ENCODE results near the gene TMCO6. TPM values are rescaled to one million over a fixed set of nuclear protein-coding genes. Genes with fewer than 3 reads are reported as not detected.
"Not testable (repeated sequence)": the region's sequence is repeated elsewhere in the genome, so short reads cannot be mapped to it uniquely, and the experiment has no call there.

TMCO6 gene
- total RNA-seq, 1 donor from 2014 or later, result 5.7 TPM

GRCh38 chr5:140628711-140629110 is 10.5 kb upstream of the TMCO6 start:
- no peak for FAIRE-seq
- DNase-seq (ENCODE audit: low spot score in 2 of 2), result no peak

DNA sequence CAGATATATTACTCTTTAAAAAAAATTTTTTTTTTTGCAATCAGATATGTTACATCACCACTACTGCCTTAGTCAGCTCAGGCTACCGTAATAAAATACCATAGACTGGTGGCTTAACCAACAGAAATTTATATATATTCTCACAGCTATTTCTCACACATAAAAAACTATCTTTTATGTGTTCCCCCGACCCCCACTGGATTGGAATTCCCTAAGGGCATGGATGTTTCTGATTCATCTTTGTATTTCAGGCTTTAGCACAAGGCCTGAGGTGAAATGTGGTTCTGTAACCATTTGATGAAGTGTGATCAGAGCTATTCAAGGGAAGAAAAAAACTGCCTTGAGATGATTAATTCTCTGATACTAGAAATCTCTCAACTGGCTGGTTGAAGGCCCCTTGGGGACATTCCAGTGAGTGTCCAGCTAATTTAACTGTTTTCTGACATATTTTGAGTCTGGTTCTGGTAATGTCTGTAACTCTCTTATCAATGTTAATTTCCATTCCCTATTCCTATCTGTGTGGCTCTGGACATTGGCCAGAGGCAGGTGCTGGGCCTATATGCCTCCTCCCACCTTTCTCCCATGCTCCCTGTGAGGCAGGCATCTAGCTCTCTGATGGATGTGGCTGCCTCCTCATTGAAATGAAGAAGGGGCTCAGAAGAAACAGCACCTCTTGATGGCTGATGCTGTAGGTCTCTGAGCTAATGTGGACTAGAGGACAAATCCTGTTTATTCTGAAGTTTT is 8.8 kb upstream of the TMCO6 start:
- FAIRE-seq, result no peak
- DNase-seq (ENCODE audit: low spot score in 2 of 2), result no peak

GRCh38 chr5:140631036-140631417 is 8.2 kb upstream of the TMCO6 start:
- FAIRE-seq (no peak), DNase-seq (ENCODE audit: low spot score in 2 of 2) (no peak)

GRCh38 chr5:140631831-140632365 is 7.4 kb upstream of the TMCO6 start:
- FAIRE-seq (no peak), DNase-seq (ENCODE audit: low spot score in 2 of 2) (no peak)

DNA sequence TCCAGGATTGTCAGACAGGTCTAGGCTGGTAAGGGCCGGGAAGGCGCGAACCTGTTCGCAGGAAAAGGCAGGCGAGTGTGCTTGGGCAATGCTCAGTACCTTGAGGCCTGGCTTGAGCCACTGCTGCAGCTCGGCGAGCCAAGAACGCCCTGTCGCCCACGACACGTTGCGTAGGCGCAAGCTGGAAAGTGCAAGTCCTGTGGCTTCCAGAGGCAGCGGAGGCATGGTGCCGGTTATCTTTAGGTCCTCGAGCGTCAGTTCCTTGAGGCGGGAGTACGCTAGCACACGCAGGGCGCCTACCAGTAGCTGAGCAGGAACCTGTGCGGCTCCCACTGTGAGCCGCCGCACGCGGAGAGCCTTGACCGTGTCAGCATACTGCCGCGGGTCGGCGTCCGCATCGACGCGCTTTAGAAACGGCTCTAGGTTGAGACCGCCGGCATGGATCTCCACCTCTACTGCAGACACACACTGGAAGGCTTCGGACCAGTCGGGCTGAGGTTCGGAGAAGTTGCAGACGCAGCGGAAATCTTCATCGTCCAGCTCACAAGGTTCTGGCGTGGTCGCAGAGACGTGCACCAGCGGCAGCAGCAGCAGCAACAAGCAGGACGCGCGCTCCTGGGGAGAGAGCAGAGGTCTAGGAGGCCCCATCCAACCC is 6.8 kb upstream of the TMCO6 start:
- FAIRE-seq (no peak), DNase-seq (ENCODE audit: low spot score in 2 of 2) (peak in 1 of 2 donors; percentile 43)

DNA sequence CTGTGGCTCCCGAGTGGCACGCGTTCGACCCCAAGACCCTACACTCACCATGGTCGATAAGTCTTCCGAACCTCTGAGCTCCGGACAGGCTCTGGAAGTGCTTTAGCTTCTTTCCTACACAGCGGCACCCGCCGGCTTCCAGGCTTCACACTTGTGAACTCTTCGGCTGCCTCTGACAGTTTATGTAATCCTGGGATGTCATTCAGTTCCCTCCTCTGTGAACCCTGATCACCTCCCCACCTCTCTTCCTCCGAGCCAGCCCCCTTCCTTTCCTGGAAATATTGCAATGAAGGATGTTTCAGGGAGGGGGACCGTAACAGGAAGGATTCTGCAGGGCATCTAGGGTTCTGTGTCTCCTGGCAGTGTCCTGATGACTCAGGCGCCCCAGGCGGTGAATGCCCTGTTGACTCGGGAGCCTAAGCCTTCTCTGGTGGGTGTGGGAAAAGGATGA is 6.2 kb upstream of the TMCO6 start, which contains the start of gene CD14:
Gene CD14 (minus strand): TSS at position 155 of the 451 bp plus-strand sequence. CDS start 104 bp downstream, at position 51.
- no peak for FAIRE-seq
- peak in 1 of 2 donors; percentile 33 for DNase-seq (ENCODE audit: low spot score in 2 of 2)

DNA sequence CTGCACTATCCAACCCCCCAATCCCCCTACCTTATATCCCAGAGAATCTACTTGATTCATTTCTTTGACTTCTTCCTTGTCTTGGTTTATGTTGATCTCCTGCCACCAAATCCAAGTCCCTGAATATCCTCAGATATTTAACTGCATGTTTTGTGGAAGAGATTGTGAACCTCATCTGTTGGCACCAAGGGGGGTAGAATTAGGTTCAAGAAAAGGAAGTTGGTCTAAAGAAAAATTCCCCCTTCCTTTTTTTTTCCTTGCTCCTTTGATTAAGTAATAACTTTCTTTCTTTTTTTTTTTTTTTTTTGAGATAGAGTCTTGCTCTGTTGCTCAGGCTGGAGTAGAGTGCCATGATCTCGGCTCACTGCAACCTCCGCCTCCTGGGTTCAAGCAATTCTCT is 5.8 kb upstream of the TMCO6 start:
- FAIRE-seq (no peak), DNase-seq (ENCODE audit: low spot score in 2 of 2) (no peak)

DNA sequence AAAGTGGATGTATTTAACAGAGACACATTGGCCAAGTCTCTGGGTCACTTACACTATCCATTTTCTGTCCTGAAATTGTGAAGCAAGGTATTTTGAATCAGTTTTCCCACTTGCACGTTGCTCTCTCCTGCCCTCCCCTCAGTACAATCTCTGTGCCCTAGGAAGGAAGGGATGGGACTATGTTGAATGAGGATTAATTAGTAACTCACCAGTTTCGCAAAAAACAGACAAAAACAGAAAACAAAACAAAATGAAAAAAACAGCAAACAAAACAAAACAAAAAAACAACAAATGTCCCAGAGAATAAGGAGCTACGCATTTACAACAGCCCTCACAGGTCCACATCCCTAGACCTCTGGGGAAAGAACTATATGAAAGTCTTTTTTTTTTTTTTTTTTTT is 5.1 kb upstream of the TMCO6 start:
- DNase-seq (ENCODE audit: low spot score in 2 of 2), result no peak
- no peak for FAIRE-seq

- DNase-seq (ENCODE audit: low spot score in 2 of 2) (no peak), FAIRE-seq (no peak)
These were observed 3.7 kb upstream of the TMCO6 start for GRCh38 chr5:140635291-140636257.

DNA sequence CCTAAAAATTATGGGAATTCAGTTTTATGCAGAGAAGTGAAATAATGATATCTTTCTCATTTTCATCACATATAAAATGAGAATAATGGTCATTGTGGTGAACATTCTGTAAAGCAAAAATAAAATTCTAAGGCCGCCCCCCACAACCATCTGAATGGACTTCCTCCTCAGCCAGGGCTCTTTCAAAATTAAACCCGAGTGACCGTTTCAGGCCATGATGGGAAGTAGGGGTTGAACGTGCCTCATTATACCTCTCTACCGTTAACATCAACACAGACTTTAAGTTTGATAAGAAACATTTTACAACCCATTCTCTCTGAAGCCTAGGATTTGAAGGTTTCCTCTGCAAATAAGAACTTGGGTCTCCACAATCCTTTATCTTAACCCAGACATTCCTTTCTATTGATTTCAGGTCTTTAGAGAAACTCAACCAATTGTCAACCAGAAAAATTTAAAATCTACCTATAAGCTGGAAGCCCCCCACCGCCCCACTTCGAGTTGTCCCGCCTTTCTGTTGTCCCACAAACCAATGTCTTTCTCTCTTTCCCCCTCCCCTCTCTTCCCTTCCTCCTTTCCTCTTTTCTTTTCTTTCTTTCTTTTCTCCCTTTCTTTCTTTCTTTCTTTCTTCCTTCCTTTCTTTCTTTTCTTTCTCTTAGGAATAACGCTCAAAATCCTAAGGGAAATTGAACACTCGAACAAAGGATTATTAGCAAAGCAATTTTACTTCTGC is 1.7 kb upstream of the TMCO6 start:
- FAIRE-seq, result no peak
- DNase-seq (ENCODE audit: low spot score in 2 of 2), result no peak

DNA sequence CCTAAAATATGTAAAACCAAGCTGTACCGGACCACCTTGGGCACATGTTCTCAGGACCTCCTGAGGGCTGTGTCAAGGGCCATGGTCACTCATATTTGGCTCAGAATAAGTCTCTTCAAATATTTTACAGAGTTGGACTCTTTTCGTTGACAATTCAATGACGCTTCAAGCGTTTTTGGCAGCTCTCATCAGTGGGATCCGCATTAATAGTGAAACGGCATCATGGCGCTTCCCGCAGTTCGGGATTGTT is 428 bp upstream of the TMCO6 start:
- not testable (repeated sequence) for DNase-seq (ENCODE audit: low spot score in 2 of 2); FAIRE-seq

- no peak for DNase-seq (ENCODE audit: low spot score in 2 of 2)
- no peak for FAIRE-seq
These were observed 2.5 kb downstream of the TMCO6 start for GRCh38 chr5:140641716-140642115.

DNA sequence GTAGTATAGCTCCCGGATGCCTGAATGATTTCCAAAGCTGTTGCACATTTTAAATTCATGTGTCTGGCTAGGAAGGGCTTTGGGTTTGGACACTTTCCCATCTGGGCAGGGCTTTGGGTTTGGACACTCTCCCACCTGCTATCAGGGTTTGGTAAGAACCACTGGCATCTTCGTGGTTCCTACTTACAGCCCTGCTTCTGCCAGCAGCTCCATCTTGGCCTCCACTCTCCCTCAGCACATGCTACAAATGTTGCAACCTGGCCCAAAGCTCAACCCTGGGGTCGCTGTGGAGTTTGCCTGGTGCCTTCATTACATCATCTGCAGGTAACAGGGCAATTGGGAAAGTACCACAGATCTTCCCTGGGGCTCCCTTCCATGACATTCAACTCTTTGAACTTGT is 3.5 kb downstream of the TMCO6 start:
- no peak for FAIRE-seq
- DNase-seq (ENCODE audit: low spot score in 2 of 2), result no peak

- FAIRE-seq (no peak), DNase-seq (ENCODE audit: low spot score in 2 of 2) (no peak)
These were observed 7.8 kb downstream of the TMCO6 start for GRCh38 chr5:140647042-140647419.

GRCh38 chr5:140658870-140659269 is 19.6 kb downstream of the TMCO6 start:
- DNase-seq (ENCODE audit: low spot score in 2 of 2), result no peak
- no peak for FAIRE-seq

GRCh38 chr5:140660371-140660770 is 21.1 kb downstream of the TMCO6 start:
- DNase-seq (ENCODE audit: low spot score in 2 of 2); FAIRE-seq: not testable (repeated sequence)

DNA sequence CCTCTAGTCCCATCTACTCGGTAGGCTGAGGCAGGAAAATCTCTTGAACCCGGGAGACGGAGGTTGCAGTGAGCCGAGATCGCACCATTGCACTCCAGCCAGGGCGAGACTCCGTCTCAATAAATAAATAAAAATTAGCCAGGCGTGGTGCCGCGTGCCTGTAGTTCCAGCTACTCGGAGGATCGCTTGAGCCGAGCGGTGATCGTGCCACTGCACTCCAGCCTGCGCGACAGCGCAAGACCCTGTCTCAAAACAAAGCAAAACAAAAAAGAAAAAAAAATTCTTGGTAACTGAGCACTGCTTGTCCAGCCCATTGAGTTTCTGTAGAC is 24.7 kb downstream of the TMCO6 start:
- no peak for DNase-seq (ENCODE audit: low spot score in 2 of 2)
- FAIRE-seq, result no peak

DNA sequence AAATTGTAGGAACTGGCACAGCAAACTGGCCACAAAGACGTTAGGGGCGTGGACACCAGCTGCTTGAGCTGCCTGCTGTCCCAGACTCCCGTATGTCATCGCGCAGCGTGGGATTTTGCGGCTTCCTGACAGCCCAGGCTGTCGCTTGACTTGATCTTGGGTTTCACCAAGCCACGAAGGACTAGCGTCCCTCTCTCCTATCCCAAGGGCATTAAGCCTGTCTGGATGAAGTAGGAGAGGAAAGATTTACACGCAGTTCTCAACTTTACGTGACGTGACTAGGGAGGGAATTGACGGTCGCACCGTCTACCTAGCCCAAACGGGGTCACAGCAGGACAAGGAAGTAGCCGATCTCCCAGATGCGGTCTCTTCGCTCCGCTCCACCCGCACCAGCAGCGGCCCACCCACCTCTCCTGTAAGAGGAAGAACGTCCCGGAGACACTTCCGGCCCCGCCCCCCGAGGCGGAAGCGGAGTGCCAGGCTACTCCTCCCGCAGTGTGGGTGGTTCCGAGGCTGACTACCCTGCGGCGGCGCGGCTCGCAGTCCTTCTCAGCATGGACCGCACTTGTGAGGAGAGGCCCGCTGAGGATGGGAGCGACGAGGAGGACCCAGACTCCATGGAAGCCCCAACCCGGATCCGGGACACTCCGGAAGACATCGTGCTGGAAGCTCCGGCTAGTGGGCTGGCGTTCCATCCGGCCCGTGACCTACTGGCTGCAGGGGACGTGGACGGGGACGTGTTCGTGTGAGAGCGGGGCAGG is 25.3 kb downstream of the TMCO6 start, which contains the start of gene WDR55:
Gene WDR55 (plus strand): TSS at position 546 of the 761 bp plus-strand sequence. CDS start 9 bp downstream, at position 555.
- no peak for FAIRE-seq
- peak; percentile 87 to 94 for DNase-seq (ENCODE audit: low spot score in 2 of 2)

DNA sequence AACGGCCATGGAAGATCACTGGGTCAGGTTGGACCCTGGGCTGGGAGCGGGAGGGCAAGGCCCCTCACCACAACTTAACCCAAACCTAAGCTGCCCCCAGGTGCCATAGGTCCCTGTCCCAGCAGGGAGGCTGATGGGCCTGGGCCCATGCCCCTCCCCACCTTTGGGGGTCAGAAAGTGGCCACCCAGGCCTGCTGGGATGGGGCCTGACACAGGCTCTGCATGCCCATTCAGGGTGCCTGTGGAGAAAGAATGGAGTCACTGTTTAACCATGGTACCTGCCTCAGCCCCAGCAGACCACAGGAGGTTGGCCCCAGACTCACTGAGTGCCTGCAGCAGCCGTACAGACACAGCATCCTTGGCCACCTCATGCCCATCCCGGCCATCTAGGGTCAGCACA is 31.8 kb downstream of the TMCO6 start:
- DNase-seq (ENCODE audit: low spot score in 2 of 2); FAIRE-seq: not testable (repeated sequence)

Data from frontal cortex (tissue), 4 donors.